NT2/D1 (cell line): ENCODE results near the gene TSGA10.
"Not testable (repeated sequence)": the region's sequence is repeated elsewhere in the genome, so short reads cannot be mapped to it uniquely, and the experiment has no call there.

Experiments used
- DNase-seq: peaks from one replicate; pipeline ENCODE4 v3.0.0-alpha.2; 2011; ENCODE audit warnings: low read depth, low spot score
- H3K27me3 ChIP-seq: 2 replicates; pipeline ENCODE4 v1.6.0; 2011; ENCODE audit warnings: mild to moderate bottlenecking; ENCODE audit not compliant: insufficient read length, insufficient read depth
- H3K36me3 ChIP-seq: 2 replicates; pipeline ENCODE4 v1.6.1; 2011; ENCODE audit warnings: mild to moderate bottlenecking, low read length, mixed read lengths; ENCODE audit not compliant: insufficient read depth, insufficient read length
- H3K4me1 ChIP-seq: 2 replicates; pipeline ENCODE4 v1.5.1; 2011; ENCODE audit not compliant: insufficient read depth, insufficient read length
- H3K4me3 ChIP-seq: 2 replicates; pipeline ENCODE4 v1.5.1; 2011; ENCODE audit warnings: low read depth; ENCODE audit not compliant: insufficient read length
- H3K9ac ChIP-seq: 2 replicates; pipeline ENCODE4 v1.6.0; 2011; ENCODE audit warnings: low read depth; ENCODE audit not compliant: insufficient read length
- H3K9me3 ChIP-seq: 2 replicates; pipeline ENCODE4 v1.5.1; 2011; ENCODE audit warnings: mild to moderate bottlenecking, low read length; ENCODE audit not compliant: insufficient read depth
- SUZ12 ChIP-seq: IDR thresholded peaks from 2 replicates; pipeline ENCODE4 v1.6.1; 2011; ENCODE audit not compliant: insufficient read length, insufficient read depth; ENCODE audit errors: extremely low read depth
- YY1 ChIP-seq: IDR thresholded peaks from 2 replicates; pipeline ENCODE4 v1.6.1; 2011; ENCODE audit not compliant: insufficient read length, insufficient read depth
- ZNF274 ChIP-seq: IDR thresholded peaks from 2 replicates; pipeline ENCODE4 v1.6.1; 2011; ENCODE audit warnings: mild to moderate bottlenecking, low read depth, low read length

TSGA10 gene

GRCh38 chr2:99027856-99028255 is 126.9 kb downstream of the TSGA10 start:
- H3K4me3 ChIP-seq: no peak overlapping the region
- H3K27me3 ChIP-seq: no peaks in the 10 kb centered on the region
- H3K9me3 ChIP-seq: no peaks in the 10 kb centered on the region
- no peaks in the 10 kb centered on the region for H3K4me1 ChIP-seq
- H3K36me3 ChIP-seq: no peaks in the 10 kb centered on the region
- TF ChIP-seq ZNF274 (no peak), YY1 (no peak), SUZ12 (no peak)
- no peak for DNase-seq
- no peak overlapping the region for H3K9ac ChIP-seq

- H3K27me3 ChIP-seq: no peaks in the 10 kb centered on the region
- H3K4me3 ChIP-seq: no peak overlapping the region
- H3K9me3 ChIP-seq: peaks cover 12% of the 10 kb centered on the region; the same call in 1 of the 2 replicates
- H3K9ac ChIP-seq: no peak overlapping the region
- H3K4me1 ChIP-seq: no peaks in the 10 kb centered on the region
- DNase-seq: no peak
- no peaks in the 10 kb centered on the region for H3K36me3 ChIP-seq
- TF ChIP-seq ZNF274 (no peak), SUZ12 (no peak), YY1 (no peak)
Measured at GRCh38 chr2:99000708-99001107, 154.0 kb downstream of the TSGA10 start.

DNA sequence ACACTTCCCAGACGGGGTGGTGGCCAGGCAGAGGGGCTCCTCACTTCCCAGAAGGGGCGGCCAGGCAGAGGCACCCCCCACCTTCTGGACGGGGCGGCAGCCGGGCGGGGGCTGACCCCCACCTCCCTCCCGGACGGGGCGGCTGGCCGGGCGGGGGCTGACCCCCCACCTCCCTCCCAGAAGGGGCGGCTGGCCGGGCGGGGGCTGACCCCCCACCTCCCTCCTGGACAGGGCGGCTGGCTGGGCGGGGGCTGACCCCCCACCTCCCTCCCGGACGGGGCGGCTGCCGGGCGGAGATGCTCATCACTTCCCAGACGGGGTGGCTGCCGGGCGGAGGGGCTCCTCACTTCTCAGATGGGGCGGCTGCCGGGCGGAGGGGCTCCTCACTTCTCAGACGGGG is 166.0 kb downstream of the TSGA10 start:
- not testable (repeated sequence) for H3K4me3 ChIP-seq, H3K9ac ChIP-seq, DNase-seq, H3K9me3 ChIP-seq, H3K4me1 ChIP-seq, H3K27me3 ChIP-seq, H3K36me3 ChIP-seq

GRCh38 chr2:98985905-98986666 is 168.7 kb downstream of the TSGA10 start:
- no peak overlapping the region for H3K9ac ChIP-seq
- DNase-seq: no peak
- H3K4me3 ChIP-seq: no peak overlapping the region
- no peaks in the 10 kb centered on the region for H3K4me1 ChIP-seq
- H3K27me3 ChIP-seq: no peaks in the 10 kb centered on the region
- no peaks in the 10 kb centered on the region for H3K36me3 ChIP-seq
- TF ChIP-seq SUZ12 (no peak), ZNF274 (no peak), YY1 (no peak)
- H3K9me3 ChIP-seq: no peaks in the 10 kb centered on the region

GRCh38 chr2:98975611-98976010 is 179.1 kb downstream of the TSGA10 start:
- DNase-seq: no peak
- H3K9me3 ChIP-seq: peaks cover 32% of the 10 kb centered on the region
- no peaks in the 10 kb centered on the region for H3K36me3 ChIP-seq
- TF ChIP-seq SUZ12 (no peak), ZNF274 (no peak)
- no peaks in the 10 kb centered on the region for H3K4me1 ChIP-seq
- H3K9ac ChIP-seq: no peak overlapping the region
- no peak overlapping the region for H3K4me3 ChIP-seq
- H3K27me3 ChIP-seq: no peaks in the 10 kb centered on the region

- H3K4me1 ChIP-seq: no peaks in the 10 kb centered on the region
- no peaks in the 10 kb centered on the region for H3K36me3 ChIP-seq
- no peak for DNase-seq
- no peak for TF ChIP-seq SUZ12
- no peak for TF ChIP-seq YY1
- no peak for TF ChIP-seq ZNF274
- no peak overlapping the region for H3K9ac ChIP-seq
- no peaks in the 10 kb centered on the region for H3K27me3 ChIP-seq
- peaks cover 34% of the 10 kb centered on the region for H3K9me3 ChIP-seq
- no peak overlapping the region for H3K4me3 ChIP-seq
Measured at GRCh38 chr2:98972582-98973167, 182.1 kb downstream of the TSGA10 start.

DNA sequence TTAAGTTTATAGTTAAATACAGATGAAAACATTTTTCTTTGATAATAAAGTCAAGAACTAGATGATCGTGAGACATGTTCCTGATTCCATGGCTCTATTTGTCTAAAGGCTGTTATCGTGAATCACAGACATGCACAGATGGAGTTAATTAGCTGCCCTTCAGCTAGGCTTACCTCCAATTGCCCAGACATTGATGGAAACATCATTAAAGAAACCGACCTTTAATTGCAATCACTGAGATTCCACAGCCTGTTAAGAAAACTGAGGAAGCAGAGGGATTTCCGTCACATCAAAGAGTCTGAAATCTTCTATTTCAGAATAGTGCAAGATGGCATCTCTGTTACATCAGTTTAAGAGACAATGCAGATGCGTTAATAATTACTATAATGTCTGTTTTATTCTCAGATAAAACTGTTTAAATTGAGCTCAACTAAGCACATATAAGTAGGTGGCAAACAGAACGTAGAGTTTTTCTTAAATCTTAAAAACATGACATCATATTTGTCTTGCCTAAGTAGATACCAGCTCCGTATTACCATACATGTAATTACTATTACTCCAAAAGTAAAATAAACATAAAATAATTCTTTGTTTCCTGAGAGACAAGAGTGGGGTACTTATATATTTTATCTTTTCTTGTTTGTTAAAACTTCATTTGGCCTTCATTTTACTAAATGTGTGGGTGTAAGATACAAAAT is 194.8 kb downstream of the TSGA10 start:
- Histone ChIP-seq H3K4me1 (no peaks in the 10 kb centered on the region), H3K9me3 (no peaks in the 10 kb centered on the region), H3K36me3 (no peaks in the 10 kb centered on the region), H3K27me3 (no peaks in the 10 kb centered on the region), H3K9ac (no peak overlapping the region), H3K4me3 (no peak overlapping the region)
- no peak for TF ChIP-seq YY1
- TF ChIP-seq SUZ12: no peak
- TF ChIP-seq ZNF274: no peak
- DNase-seq: no peak
